T-helper 17 cell (primary cell): Measurements from ENCODE around the gene GUCY2C. TPM values are rescaled to one million over a fixed set of nuclear protein-coding genes. Genes with fewer than 3 reads are reported as not detected.
"Not testable (repeated sequence)": the region's sequence is repeated elsewhere in the genome, so short reads cannot be mapped to it uniquely, and the experiment has no call there.

ENCODE experiments used
- ATAC-seq: fragments of 150-1000 bp; cut with Tn5 transposase; 2 replicates; pipeline ENCODE4 v1.10.0; 2021; ENCODE audit warnings: mild to moderate bottlenecking, moderate library complexity
- DNase-seq, 3 donors: peaks; one replicate each; pipeline versions ENCODE4 v3.0.0 to v3.0.0-alpha.2; 2020 to 2021
- H3K9me3 ChIP-seq: one replicate; pipeline ENCODE4 v1.7.0; 2013; ENCODE audit warnings: low read length, mild to moderate bottlenecking; ENCODE audit not compliant: control insufficient read depth, poor library complexity, severe bottlenecking
- H3K27ac Mint-ChIP-seq: one replicate; pipeline ENCODE4 v1.8.0; 2022; ENCODE audit warnings: mild to moderate bottlenecking, moderate library complexity, mixed read lengths
- H3K27me3 Mint-ChIP-seq: one replicate; pipeline ENCODE4 v1.8.0; 2022; ENCODE audit warnings: mixed read lengths
- H3K36me3 Mint-ChIP-seq: one replicate; pipeline ENCODE4 v1.8.0; 2022; ENCODE audit warnings: low read depth, mixed read lengths
- H3K4me1 Mint-ChIP-seq: one replicate; pipeline ENCODE4 v1.8.0; 2022; ENCODE audit warnings: mild to moderate bottlenecking, mixed read lengths
- H3K4me3 Mint-ChIP-seq: one replicate; pipeline ENCODE4 v1.8.0; 2022; ENCODE audit warnings: mild to moderate bottlenecking, moderate library complexity, mixed read lengths
- total RNA-seq, 4 donors: library from RNA in 2 of 4; stranded (reverse) in 2 of 4; gene quantifications; one replicate each; pipeline ENCODE4 v1.2.3 and lab custom pipeline; 2022 to 2026

Gene GUCY2C
- not detected for total RNA-seq
- 0 to 0.08 reads per million in 2 donors for total RNA-seq (lab: John Stamatoyannopoulos, UW)

GRCh38 chr12:14696265-14696741 is at the start of gene GUCY2C:
GUCY2C (minus strand) TSS chr12:14696599; CDS start chr12:14696448, 151 bp downstream.
- H3K36me3 Mint-ChIP-seq: no peaks in the 10 kb centered on the region
- H3K4me1 Mint-ChIP-seq: no peaks in the 10 kb centered on the region
- no peak within 1 kb of the TSS for H3K27ac Mint-ChIP-seq
- DNase-seq: no peak
- H3K27me3 Mint-ChIP-seq: peaks cover 27% of the 10 kb centered on the region
- no peak for ATAC-seq
- no peak within 1 kb of the TSS for H3K4me3 Mint-ChIP-seq
- H3K9me3 ChIP-seq: no peaks in the 10 kb centered on the region

- H3K4me1 Mint-ChIP-seq: peaks cover 8% of the 10 kb centered on the region
- ATAC-seq (no peak), DNase-seq (no peak)
- H3K9me3 ChIP-seq: no peaks in the 10 kb centered on the region
- peaks cover 4% of the 10 kb centered on the region for H3K36me3 Mint-ChIP-seq
- H3K27ac Mint-ChIP-seq: no peak overlapping the region
- H3K27me3 Mint-ChIP-seq: no peaks in the 10 kb centered on the region
- H3K4me3 Mint-ChIP-seq: no peak overlapping the region
Observed at GRCh38 chr12:14743061-14743460, 46.7 kb upstream of the GUCY2C start.

GRCh38 chr12:14741942-14742341 is 45.5 kb upstream of the GUCY2C start:
- Mint-ChIP-seq H3K27me3 (no peaks in the 10 kb centered on the region), H3K27ac (no peak overlapping the region), H3K4me3 (no peak overlapping the region), H3K4me1 (peaks cover 8% of the 10 kb centered on the region), H3K36me3 (peaks cover 4% of the 10 kb centered on the region)
- ATAC-seq (no peak), DNase-seq (no peak)
- no peaks in the 10 kb centered on the region for H3K9me3 ChIP-seq

GRCh38 chr12:14741153-14741552 is 44.8 kb upstream of the GUCY2C start:
- DNase-seq (no peak), ATAC-seq (no peak)
- Mint-ChIP-seq H3K27me3 (no peaks in the 10 kb centered on the region), H3K4me1 (peaks cover 8% of the 10 kb centered on the region), H3K4me3 (no peak overlapping the region), H3K27ac (no peak overlapping the region), H3K36me3 (peaks cover 4% of the 10 kb centered on the region)
- no peaks in the 10 kb centered on the region for H3K9me3 ChIP-seq

- not testable (repeated sequence) for ATAC-seq, H3K4me1 Mint-ChIP-seq, H3K36me3 Mint-ChIP-seq, H3K4me3 Mint-ChIP-seq, DNase-seq, H3K9me3 ChIP-seq, H3K27ac Mint-ChIP-seq
- peaks cover 17% of the 10 kb centered on the region for H3K27me3 Mint-ChIP-seq
Observed at GRCh38 chr12:14736441-14736840, 40.0 kb upstream of the GUCY2C start.

- H3K36me3 Mint-ChIP-seq: no peaks in the 10 kb centered on the region
Observed at GRCh38 chr12:14731821-14732220, 35.4 kb upstream of the GUCY2C start.

GRCh38 chr12:14729586-14729985 is 33.2 kb upstream of the GUCY2C start:
- Mint-ChIP-seq H3K4me1 (no peaks in the 10 kb centered on the region), H3K36me3 (no peaks in the 10 kb centered on the region), H3K4me3 (no peak overlapping the region), H3K27ac (no peak overlapping the region), H3K27me3 (peaks cover 17% of the 10 kb centered on the region)
- ATAC-seq (no peak), DNase-seq (no peak)
- no peaks in the 10 kb centered on the region for H3K9me3 ChIP-seq

More at GRCh38 chr12:14731821-14732220, 35.4 kb upstream of the GUCY2C start:
- H3K9me3 ChIP-seq: no peaks in the 10 kb centered on the region
- DNase-seq (no peak), ATAC-seq (no peak)
- H3K4me3 Mint-ChIP-seq: no peak overlapping the region
- peaks cover 17% of the 10 kb centered on the region for H3K27me3 Mint-ChIP-seq
- H3K27ac Mint-ChIP-seq: no peak overlapping the region
- no peaks in the 10 kb centered on the region for H3K4me1 Mint-ChIP-seq

- Mint-ChIP-seq H3K27me3 (peaks cover 12% of the 10 kb centered on the region), H3K4me3 (no peak overlapping the region), H3K36me3 (peaks cover 2% of the 10 kb centered on the region), H3K27ac (no peak overlapping the region), H3K4me1 (no peaks in the 10 kb centered on the region)
- ATAC-seq (peak; percentile 83), DNase-seq (peak; percentile 17 to 48 (median 22))
- H3K9me3 ChIP-seq: no peaks in the 10 kb centered on the region
Observed at GRCh38 chr12:14723763-14724162, 27.4 kb upstream of the GUCY2C start.

GRCh38 chr12:14716848-14717444 is 20.5 kb upstream of the GUCY2C start:
- DNase-seq (peak in 2 of 3 donors; percentile 18 to 34), ATAC-seq (peak; percentile 71)
- peaks cover 2% of the 10 kb centered on the region for H3K36me3 Mint-ChIP-seq
- H3K27ac Mint-ChIP-seq: no peak overlapping the region
- no peak overlapping the region for H3K4me3 Mint-ChIP-seq
- no peaks in the 10 kb centered on the region for H3K9me3 ChIP-seq
- peaks cover 27% of the 10 kb centered on the region for H3K27me3 Mint-ChIP-seq
- H3K4me1 Mint-ChIP-seq: peaks cover 10% of the 10 kb centered on the region

GRCh38 chr12:14714437-14714836 is 18.0 kb upstream of the GUCY2C start:
- Mint-ChIP-seq H3K27me3 (peaks cover 36% of the 10 kb centered on the region), H3K27ac (peak overlapping the region; percentile 14), H3K4me3 (no peak overlapping the region), H3K36me3 (no peaks in the 10 kb centered on the region), H3K4me1 (peaks cover 16% of the 10 kb centered on the region)
- DNase-seq: no peak
- ATAC-seq: no peak
- no peaks in the 10 kb centered on the region for H3K9me3 ChIP-seq

GRCh38 chr12:14710632-14711320 is 14.4 kb upstream of the GUCY2C start:
- ATAC-seq: no peak
- no peaks in the 10 kb centered on the region for H3K36me3 Mint-ChIP-seq
- no peak for DNase-seq
- no peak overlapping the region for H3K4me3 Mint-ChIP-seq
- no peak overlapping the region for H3K27ac Mint-ChIP-seq
- peaks cover 68% of the 10 kb centered on the region for H3K27me3 Mint-ChIP-seq
- H3K9me3 ChIP-seq: no peaks in the 10 kb centered on the region
- H3K4me1 Mint-ChIP-seq: peaks cover 13% of the 10 kb centered on the region

- Mint-ChIP-seq H3K27ac (no peak overlapping the region), H3K36me3 (no peaks in the 10 kb centered on the region), H3K4me3 (no peak overlapping the region), H3K27me3 (peaks cover 8% of the 10 kb centered on the region), H3K4me1 (no peaks in the 10 kb centered on the region)
- ATAC-seq (no peak), DNase-seq (no peak)
- no peaks in the 10 kb centered on the region for H3K9me3 ChIP-seq
Observed at GRCh38 chr12:14701809-14702568, 5.6 kb upstream of the GUCY2C start.

- Mint-ChIP-seq H3K4me3 (no peak overlapping the region), H3K27ac (no peak overlapping the region), H3K27me3 (peaks cover 6% of the 10 kb centered on the region), H3K4me1 (no peaks in the 10 kb centered on the region), H3K36me3 (no peaks in the 10 kb centered on the region)
- no peak for DNase-seq
- ATAC-seq: no peak
- no peaks in the 10 kb centered on the region for H3K9me3 ChIP-seq
Observed at GRCh38 chr12:14700935-14701334, 4.5 kb upstream of the GUCY2C start.
